GM23338 (cell line): Measurements from ENCODE around the gene SLC35F4. TPM values are rescaled to one million over a fixed set of nuclear protein-coding genes. Genes with fewer than 3 reads are reported as not detected.

Experiments
- ATAC-seq: fragments of 200-7000 bp; cut with Tn5 transposase; 3 replicates; pipeline ENCODE4 v1.9.1; 2020
- DNase-seq: peaks from one replicate; pipeline ENCODE4 v3.0.0-alpha.2; 2015; ENCODE audit warnings: low spot score
- H2AFZ ChIP-seq: fragments of 200-600 bp; sonication (generic); 2 replicates; pipeline ENCODE4 v1.8.0; 2016; ENCODE audit warnings: antibody characterized with exemption, mild to moderate bottlenecking, moderate library complexity
- H3F3A ChIP-seq: fragments of 200-600 bp; sonication (generic); replicated peaks from 2 replicates; pipeline ENCODE4 v1.8.0; 2017; ENCODE audit warnings: antibody characterized with exemption, mixed run types, low read depth
- H3K27ac ChIP-seq: fragments of 200-600 bp; sonication (generic); 2 replicates; pipeline ENCODE4 v1.6.1; 2016; ENCODE audit warnings: low read depth
- H3K27me3 ChIP-seq: fragments of 200-600 bp; sonication (generic); 2 replicates; pipeline ENCODE4 v1.8.0; 2016; ENCODE audit warnings: mild to moderate bottlenecking, mixed run types, moderate library complexity; ENCODE audit not compliant: insufficient read depth
- H3K36me3 ChIP-seq: fragments of 200-600 bp; sonication (generic); 2 replicates; pipeline ENCODE4 v1.8.0; 2016; ENCODE audit warnings: mild to moderate bottlenecking; ENCODE audit not compliant: insufficient read depth
- H3K4me1 ChIP-seq: fragments of 200-600 bp; sonication (generic); 2 replicates; pipeline ENCODE4 v1.8.0; 2016; ENCODE audit warnings: mild to moderate bottlenecking, moderate library complexity; ENCODE audit not compliant: insufficient read depth
- H3K4me2 ChIP-seq: fragments of 200-600 bp; sonication (generic); 2 replicates; pipeline ENCODE4 v1.7.1; 2017; ENCODE audit warnings: mixed run types
- H3K4me3 ChIP-seq: fragments of 200-600 bp; sonication (generic); 2 replicates; pipeline ENCODE4 v1.6.1; 2016; ENCODE audit warnings: mixed run types
- H3K79me2 ChIP-seq: fragments of 200-600 bp; sonication (generic); replicated peaks from 2 replicates; pipeline ENCODE4 v1.8.0; 2017; ENCODE audit warnings: mild to moderate bottlenecking; ENCODE audit not compliant: insufficient read depth
- H3K9me2 ChIP-seq: fragments of 200-600 bp; sonication (generic); 2 replicates; pipeline ENCODE4 v1.8.0; 2017; ENCODE audit not compliant: insufficient read depth
- H4K20me1 ChIP-seq: fragments of 200-600 bp; sonication (generic); replicated peaks from 2 replicates; pipeline ENCODE4 v1.8.0; 2017; ENCODE audit warnings: mild to moderate bottlenecking; ENCODE audit not compliant: insufficient read depth
- H3K27ac Mint-ChIP-seq: 2 replicates; pipeline ENCODE4 v1.8.0; 2020; ENCODE audit warnings: inconsistent platforms, mild to moderate bottlenecking, moderate library complexity, mixed read lengths
- H3K27me3 Mint-ChIP-seq: 3 replicates; pipeline ENCODE4 v1.8.0; 2022; ENCODE audit warnings: low read depth, mild to moderate bottlenecking, moderate library complexity, mixed read lengths, inconsistent platforms; ENCODE audit not compliant: insufficient read depth, poor library complexity
- H3K36me3 Mint-ChIP-seq: 3 replicates; pipeline ENCODE4 v1.8.0; 2021; ENCODE audit warnings: low read depth, mild to moderate bottlenecking, inconsistent platforms, moderate library complexity, mixed read lengths
- H3K4me1 Mint-ChIP-seq: 3 replicates; pipeline ENCODE4 v1.8.0; 2020; ENCODE audit warnings: mild to moderate bottlenecking, inconsistent platforms, mixed read lengths
- H3K4me3 Mint-ChIP-seq: 3 replicates; pipeline ENCODE4 v1.8.0; 2021; ENCODE audit warnings: moderate library complexity, mild to moderate bottlenecking, inconsistent platforms, mixed read lengths
- H3K9me3 Mint-ChIP-seq: 3 replicates; pipeline ENCODE4 v1.8.0; 2020; ENCODE audit warnings: moderate library complexity, mild to moderate bottlenecking, inconsistent platforms, mixed read lengths
- CREB1 ChIP-seq: fragments of 250-450 bp; sonication (Bioruptor Pico); IDR thresholded peaks from 2 replicates; pipeline ENCODE4 v1.5.0; 2020; ENCODE audit warnings: low read depth, mild to moderate bottlenecking, moderate library complexity
- ETS1 ChIP-seq: IDR thresholded peaks from 2 replicates; pipeline ENCODE4 v1.6.1; 2016; ENCODE audit warnings: antibody characterized with exemption
- EZH2 ChIP-seq: fragments of 200-600 bp; sonication (generic); IDR thresholded peaks from one replicate; pipeline ENCODE4 v1.8.0; 2017; ENCODE audit warnings: antibody characterized with exemption, mild to moderate bottlenecking, low read depth; ENCODE audit not compliant: unreplicated experiment
- EZH2phosphoT487 ChIP-seq: fragments of 200-600 bp; sonication (generic); IDR thresholded peaks from one replicate; pipeline ENCODE4 v1.8.1; 2018; ENCODE audit warnings: antibody characterized with exemption; ENCODE audit not compliant: unreplicated experiment
- JUNB ChIP-seq: IDR thresholded peaks from one replicate; pipeline ENCODE4 v1.6.1; 2016; ENCODE audit warnings: antibody characterized with exemption; ENCODE audit not compliant: unreplicated experiment
- NANOG ChIP-seq: IDR thresholded peaks from 2 replicates; pipeline ENCODE4 v1.6.1; 2016; ENCODE audit warnings: antibody characterized with exemption, borderline replicate concordance
- POLR2AphosphoS5 ChIP-seq: IDR thresholded peaks from 2 replicates; pipeline ENCODE4 v1.6.1; 2016; ENCODE audit warnings: antibody characterized with exemption, low read depth
- STAT1 ChIP-seq: IDR thresholded peaks from one replicate; pipeline ENCODE4 v1.6.1; 2016; ENCODE audit warnings: antibody characterized with exemption; ENCODE audit not compliant: unreplicated experiment
- ZNF114 ChIP-seq: fragments of 250-450 bp; sonication (Bioruptor Pico); IDR thresholded peaks from 2 replicates; pipeline ENCODE4 v1.5.0; 2020; ENCODE audit warnings: mild to moderate bottlenecking, moderate library complexity
- ZNF331 ChIP-seq: fragments of 250-450 bp; sonication (Bioruptor Pico); IDR thresholded peaks from 2 replicates; pipeline ENCODE4 v1.5.0; 2020; ENCODE audit warnings: low read depth, mild to moderate bottlenecking, moderate library complexity
- ZNF462 ChIP-seq: fragments of 250-450 bp; sonication (Bioruptor Pico); IDR thresholded peaks from 2 replicates; pipeline ENCODE4 v1.5.0; 2020; ENCODE audit warnings: mild to moderate bottlenecking, moderate library complexity
- polyA plus RNA-seq: library from polyadenylated mRNA; unstranded; fragments of >200 nt; fragmentation: Nextera tagmentation; extraction: Ambion mirVana; gene quantifications from 2 replicates; pipeline ENCODE4 v1.2.1, GENCODE V29; 2016
- total RNA-seq: library from RNA; depleted of rRNA; stranded (reverse); fragments of >200 nt; shearing (Covaris generic); gene quantifications from 2 replicates; pipeline ENCODE4 v1.2.3, GENCODE V29; 2014
- TF ChIP-seq, protein P1 (sequence below): IDR thresholded peaks from one replicate; pipeline ENCODE4 v1.6.1; 2018; ENCODE audit warnings: antibody characterized with exemption; ENCODE audit not compliant: unreplicated experiment
- TF ChIP-seq, protein P2 (sequence below), 2 experiments: fragments of 200-600 bp in 1 of 2; sonication (generic) in 1 of 2; conservative IDR thresholded peaks; 2 replicates each; pipeline versions ENCODE4 v1.5.1 to v1.6.1; 2016 to 2017; ENCODE audit warnings: antibody characterized with exemption in 2 of 2, low read depth in 2 of 2, mild to moderate bottlenecking in 2 of 2, moderate library complexity in 1 of 2

SLC35F4 gene
- total and polyA plus RNA-seq, 2 experiments from 2014 or later: 0.10 TPM; not detected in 1

GRCh38 chr14:57869617-57870016 is 3.7 kb upstream of the SLC35F4 start:
- H3K36me3 ChIP-seq: no peaks in the 10 kb centered on the region
- peaks cover 23% of the 10 kb centered on the region for H3K27me3 ChIP-seq
- no peaks in the 10 kb centered on the region for H3K9me2 ChIP-seq
- H3K27ac Mint-ChIP-seq: no peak overlapping the region
- H3K9me3 Mint-ChIP-seq: no peaks in the 10 kb centered on the region
- DNase-seq: peak; percentile 29
- peaks cover 14% of the 10 kb centered on the region for H3K4me1 ChIP-seq
- H3K4me3 Mint-ChIP-seq: no peak overlapping the region
- peaks cover 20% of the 10 kb centered on the region; the same call in 2 of the 3 replicates for H3K4me1 Mint-ChIP-seq
- no peaks in the 10 kb centered on the region for H3K36me3 Mint-ChIP-seq
- H3K27me3 Mint-ChIP-seq: peaks cover 11% of the 10 kb centered on the region
- no peaks in the 10 kb centered on the region for H3K79me2 ChIP-seq
- no peak overlapping the region for H3K4me3 ChIP-seq
- H3K27ac ChIP-seq: no peak overlapping the region
- ATAC-seq: no peak
- no peaks in the 10 kb centered on the region for H4K20me1 ChIP-seq
- no peak overlapping the region for H3K4me2 ChIP-seq
- no peaks in the 10 kb centered on the region for H3F3A ChIP-seq
- 0 out of 2 replicates have a peak overlapping the region, but pooled peaks have one; percentile 49 for H2AFZ ChIP-seq
- TF ChIP-seq NANOG: no peak
- TF ChIP-seq CREB1: no peak
- TF ChIP-seq ZNF462 (CRISPR knock-in tag): no peak
- TF ChIP-seq EZH2phosphoT487: no peak
- TF ChIP-seq POLR2AphosphoS5: no peak
- no peak for TF ChIP-seq JUNB
- TF ChIP-seq, protein P1, sequence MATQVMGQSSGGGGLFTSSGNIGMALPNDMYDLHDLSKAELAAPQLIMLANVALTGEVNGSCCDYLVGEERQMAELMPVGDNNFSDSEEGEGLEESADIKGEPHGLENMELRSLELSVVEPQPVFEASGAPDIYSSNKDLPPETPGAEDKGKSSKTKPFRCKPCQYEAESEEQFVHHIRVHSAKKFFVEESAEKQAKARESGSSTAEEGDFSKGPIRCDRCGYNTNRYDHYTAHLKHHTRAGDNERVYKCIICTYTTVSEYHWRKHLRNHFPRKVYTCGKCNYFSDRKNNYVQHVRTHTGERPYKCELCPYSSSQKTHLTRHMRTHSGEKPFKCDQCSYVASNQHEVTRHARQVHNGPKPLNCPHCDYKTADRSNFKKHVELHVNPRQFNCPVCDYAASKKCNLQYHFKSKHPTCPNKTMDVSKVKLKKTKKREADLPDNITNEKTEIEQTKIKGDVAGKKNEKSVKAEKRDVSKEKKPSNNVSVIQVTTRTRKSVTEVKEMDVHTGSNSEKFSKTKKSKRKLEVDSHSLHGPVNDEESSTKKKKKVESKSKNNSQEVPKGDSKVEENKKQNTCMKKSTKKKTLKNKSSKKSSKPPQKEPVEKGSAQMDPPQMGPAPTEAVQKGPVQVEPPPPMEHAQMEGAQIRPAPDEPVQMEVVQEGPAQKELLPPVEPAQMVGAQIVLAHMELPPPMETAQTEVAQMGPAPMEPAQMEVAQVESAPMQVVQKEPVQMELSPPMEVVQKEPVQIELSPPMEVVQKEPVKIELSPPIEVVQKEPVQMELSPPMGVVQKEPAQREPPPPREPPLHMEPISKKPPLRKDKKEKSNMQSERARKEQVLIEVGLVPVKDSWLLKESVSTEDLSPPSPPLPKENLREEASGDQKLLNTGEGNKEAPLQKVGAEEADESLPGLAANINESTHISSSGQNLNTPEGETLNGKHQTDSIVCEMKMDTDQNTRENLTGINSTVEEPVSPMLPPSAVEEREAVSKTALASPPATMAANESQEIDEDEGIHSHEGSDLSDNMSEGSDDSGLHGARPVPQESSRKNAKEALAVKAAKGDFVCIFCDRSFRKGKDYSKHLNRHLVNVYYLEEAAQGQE: no peak
- no peak for TF ChIP-seq STAT1
- no peak for TF ChIP-seq ETS1
- TF ChIP-seq EZH2: no peak
- TF ChIP-seq, protein P2, sequence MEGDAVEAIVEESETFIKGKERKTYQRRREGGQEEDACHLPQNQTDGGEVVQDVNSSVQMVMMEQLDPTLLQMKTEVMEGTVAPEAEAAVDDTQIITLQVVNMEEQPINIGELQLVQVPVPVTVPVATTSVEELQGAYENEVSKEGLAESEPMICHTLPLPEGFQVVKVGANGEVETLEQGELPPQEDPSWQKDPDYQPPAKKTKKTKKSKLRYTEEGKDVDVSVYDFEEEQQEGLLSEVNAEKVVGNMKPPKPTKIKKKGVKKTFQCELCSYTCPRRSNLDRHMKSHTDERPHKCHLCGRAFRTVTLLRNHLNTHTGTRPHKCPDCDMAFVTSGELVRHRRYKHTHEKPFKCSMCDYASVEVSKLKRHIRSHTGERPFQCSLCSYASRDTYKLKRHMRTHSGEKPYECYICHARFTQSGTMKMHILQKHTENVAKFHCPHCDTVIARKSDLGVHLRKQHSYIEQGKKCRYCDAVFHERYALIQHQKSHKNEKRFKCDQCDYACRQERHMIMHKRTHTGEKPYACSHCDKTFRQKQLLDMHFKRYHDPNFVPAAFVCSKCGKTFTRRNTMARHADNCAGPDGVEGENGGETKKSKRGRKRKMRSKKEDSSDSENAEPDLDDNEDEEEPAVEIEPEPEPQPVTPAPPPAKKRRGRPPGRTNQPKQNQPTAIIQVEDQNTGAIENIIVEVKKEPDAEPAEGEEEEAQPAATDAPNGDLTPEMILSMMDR (conservative IDR thresholded peaks at IDR 0.05; ENCODE audit: low read depth in 2 of 2): no peak
- no peak for TF ChIP-seq ZNF114 (CRISPR knock-in tag)
- TF ChIP-seq ZNF331 (CRISPR knock-in tag): no peak
